Right lung (tissue), 5 donors: Measurements from ENCODE around the gene ASCC1. TPM values are rescaled to one million over a fixed set of nuclear protein-coding genes. Genes with fewer than 3 reads are reported as not detected.
"Not testable (repeated sequence)": the region's sequence is repeated elsewhere in the genome, so short reads cannot be mapped to it uniquely, and the experiment has no call there.

ENCODE experiments used
- DNase-seq, 2 donors: peaks; one replicate each; pipeline ENCODE4 v3.0.0-alpha.2; 2013
- polyA plus RNA-seq, 5 donors: library from polyadenylated mRNA; unstranded; fragments of 120-200 nt; gene quantifications; one replicate each; pipeline versions ENCODE4 v1.2.1 to v1.2.3, GENCODE V29; 2013; ENCODE audit warnings: inconsistent platforms in 1 of 5, low replicate concordance in 1 of 5; ENCODE audit not compliant: insufficient read length in 5 of 5, insufficient read depth in 1 of 5

The ASCC1 gene
- polyA plus RNA-seq, 5 donors = 32.3 to 46.1 (median 40.9) TPM

DNA sequence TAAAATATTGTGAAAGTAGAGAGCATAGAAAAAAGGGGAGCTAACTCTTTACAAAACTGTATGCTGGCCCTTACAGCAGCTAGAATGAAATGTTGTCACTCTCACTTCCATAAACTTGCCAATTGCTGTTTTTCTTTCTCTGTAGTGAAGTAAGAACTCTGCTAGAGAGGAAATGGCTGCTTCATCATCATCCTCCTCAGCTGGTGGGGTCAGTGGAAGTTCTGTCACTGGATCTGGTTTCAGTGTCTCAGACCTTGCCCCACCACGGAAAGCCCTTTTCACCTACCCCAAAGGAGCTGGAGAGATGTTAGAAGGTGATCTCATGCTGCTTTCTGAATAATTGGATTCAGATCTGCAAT lies 7.6 kb upstream of the ASCC1 start:
- DNase-seq = no peak

DNA sequence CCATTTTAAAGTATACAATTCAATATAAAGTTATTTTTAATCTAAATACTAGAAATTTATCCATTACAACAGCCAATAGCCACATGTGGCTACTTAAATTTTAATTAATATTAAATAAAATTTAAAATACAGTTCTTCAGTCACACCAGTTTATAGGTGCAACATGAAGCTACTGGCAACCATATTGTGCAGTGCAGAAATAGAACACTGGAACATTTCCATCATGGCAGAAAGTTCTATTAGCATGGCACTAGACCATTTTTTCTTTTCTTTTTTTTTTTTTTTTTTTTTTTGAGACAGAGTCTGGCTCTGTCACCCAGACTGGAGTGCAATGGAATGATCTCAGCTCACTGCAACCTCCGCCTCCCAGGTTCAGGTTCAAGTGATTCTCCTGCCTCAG lies 5.2 kb upstream of the ASCC1 start:
- DNase-seq = no peak

DNA sequence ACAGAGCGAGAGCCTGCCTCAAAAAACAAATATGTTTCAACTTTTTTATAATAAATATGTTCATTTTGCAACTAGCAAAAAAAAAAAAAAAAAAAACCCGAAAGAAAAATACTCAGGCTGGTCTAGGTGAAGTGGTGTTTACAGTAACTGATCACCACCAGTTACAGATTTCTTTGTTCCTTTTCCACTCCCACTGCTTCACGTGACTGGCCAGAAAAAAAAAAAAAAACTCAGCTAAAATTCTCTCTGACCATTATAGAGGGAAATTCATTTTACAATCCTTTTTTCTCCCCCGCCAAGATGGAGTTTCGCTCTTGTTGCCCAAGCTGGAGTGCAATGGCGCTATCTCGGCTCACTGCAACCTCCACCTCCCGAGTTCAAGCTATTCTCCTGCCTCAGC lies 4.6 kb upstream of the ASCC1 start:
- DNase-seq = no peak

DNA sequence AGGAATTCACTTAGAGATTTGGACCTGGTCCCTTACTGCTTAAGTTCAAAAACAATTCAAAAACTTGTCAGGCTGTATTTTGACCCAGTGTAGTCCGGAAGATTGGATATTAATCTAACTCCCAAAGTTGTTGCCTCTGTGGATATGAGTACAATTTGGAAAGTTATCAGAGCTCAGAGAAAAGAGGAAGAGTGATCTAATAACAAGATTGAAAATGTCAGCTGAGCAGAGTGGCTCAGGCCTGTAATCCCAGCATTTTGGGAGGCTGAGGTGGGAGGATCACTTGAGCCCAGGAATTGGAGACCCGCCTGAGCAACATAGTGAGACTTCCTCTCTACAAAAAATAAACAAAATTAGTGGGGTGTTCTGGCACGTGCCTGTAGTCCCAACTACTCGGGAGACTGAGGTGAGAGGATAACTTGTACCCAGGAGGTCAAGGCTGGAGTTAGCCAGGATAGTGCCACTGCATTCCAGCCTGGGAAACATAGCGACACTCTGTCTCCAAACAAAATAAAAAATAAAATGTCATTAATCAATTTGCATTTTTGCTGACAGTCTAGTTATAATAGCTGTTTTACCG lies 3.2 kb upstream of the ASCC1 start:
- no peak for DNase-seq

DNA sequence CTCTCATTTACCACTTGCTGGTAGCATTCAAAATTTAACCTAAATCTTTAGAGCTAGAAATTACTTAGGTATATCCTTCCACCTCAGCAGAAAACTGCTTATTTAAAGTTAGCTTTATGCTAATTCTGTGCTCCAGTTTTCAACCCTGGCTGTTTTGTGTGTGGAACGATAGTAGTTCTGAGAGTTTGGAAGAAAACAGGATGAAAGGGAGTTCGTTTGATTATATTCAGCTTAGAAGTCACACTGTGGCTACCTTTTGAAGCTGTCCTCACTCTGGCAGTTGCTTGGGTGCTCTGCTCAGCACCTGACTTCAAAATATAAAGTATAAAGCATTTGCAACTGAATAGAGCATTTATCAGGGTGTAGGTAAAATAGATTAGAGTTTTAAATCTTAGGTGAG lies 2.6 kb upstream of the ASCC1 start:
- no peak for DNase-seq

DNA sequence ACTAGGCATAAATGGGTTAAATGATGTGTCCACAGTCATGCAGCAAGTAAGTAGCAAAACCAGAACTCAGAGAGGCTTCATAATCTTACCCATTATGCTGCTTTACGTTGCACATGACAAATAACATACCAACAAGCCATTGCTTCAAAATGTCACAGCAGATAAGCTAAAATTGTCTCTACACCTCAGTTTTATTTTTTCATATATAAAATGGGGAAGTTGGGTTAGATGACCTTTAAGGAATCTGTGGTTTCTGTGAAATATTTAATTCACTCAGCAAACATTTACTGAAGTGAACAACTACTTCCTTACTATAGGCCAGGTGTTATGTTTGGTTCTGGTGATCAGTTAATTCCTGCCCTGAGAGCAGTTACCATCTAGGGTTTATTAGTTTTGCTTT lies 2.2 kb upstream of the ASCC1 start:
- DNase-seq = no peak

DNA sequence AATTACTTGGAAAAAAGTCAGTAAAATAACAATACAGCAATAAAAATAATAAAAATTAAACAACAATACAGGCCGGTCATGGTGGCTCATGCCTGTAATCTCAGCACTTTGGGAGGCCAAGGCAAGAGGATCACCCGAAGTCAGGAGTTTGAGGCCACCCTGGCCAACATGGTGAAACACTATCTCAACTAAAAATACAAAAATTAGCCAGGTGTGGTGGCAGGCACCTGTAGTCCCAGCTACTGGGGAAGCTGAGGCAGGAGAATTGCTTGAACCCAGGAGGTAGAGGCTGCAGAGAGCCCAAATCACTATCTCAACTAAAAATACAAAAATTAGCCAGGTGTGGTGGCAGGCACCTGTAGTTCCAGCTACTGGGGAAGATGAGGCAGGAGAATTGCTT lies 4.2 kb downstream of the ASCC1 start:
- not testable (repeated sequence) for DNase-seq

DNA sequence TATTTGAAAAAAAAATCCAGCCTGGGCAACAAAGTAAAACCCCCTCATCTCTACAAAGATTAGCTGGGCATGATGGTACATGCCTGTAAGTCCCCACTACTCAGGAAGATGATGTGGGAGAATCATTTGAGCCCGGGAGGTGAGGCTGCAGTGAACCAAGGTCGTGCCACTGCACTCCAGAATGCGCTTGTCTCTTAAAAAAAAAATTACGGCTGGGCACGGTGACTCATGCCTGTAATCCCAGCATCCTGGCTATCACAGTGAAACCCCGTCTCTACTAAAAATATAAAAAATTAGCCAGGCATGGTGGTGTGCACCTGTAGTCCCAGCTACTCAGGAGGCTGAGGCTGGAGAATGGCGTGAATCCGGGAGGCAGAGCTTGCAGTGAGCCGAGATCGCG lies 4.7 kb downstream of the ASCC1 start:
- not testable (repeated sequence) for DNase-seq

DNA sequence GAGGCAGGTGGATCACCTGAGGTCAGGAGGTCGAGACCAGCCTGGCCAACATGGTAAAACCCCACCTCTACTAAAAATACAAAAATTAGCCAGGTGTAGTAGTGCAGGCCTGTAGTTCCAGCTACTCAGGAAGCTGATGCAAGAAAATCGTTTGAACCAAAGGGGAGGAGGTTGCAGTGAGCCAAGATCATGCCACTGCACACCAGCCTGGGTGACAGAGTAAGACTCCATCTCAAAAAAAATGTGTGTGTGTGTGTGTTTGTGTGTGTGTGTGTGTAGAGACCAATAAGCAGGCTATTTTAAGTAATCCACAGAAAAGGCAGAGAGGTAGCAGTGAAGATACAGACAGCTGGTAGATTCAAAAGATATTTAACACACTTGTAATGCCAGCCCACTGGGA lies 7.5 kb downstream of the ASCC1 start:
- not testable (repeated sequence) for DNase-seq

DNA sequence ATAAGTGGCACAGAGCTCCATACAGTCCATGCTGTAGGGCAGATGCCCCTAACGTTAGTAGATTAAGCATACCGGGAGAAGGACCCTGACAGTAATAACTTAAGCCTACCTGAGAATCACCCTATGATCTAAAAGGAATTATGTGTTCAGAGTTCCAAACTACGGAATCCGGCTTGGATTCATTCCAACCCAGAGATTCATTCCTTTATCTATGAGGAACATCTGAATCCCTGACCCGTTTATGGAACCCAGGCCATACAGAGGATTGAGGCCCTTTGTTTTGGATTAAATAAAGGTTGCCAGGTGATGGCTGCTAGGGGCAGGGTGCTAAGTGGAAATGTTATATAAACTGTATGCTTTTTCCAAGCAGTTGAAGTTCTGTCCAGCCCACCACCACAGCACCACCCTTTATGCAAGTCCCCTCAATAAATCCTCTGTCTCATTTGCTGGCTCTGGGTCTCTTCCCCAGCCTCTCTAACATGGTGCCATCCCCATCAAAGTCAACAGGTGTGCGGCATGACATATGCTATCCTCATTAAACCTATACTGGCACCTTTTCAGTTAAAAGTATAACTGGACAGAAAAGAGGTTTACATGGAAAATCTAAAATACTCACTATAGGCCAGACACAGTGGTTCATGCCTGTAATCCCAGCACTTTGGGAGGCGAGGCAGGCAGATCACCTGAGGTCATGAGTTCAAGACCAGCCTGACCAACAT lies 9.4 kb downstream of the ASCC1 start:
- DNase-seq = no peak

DNA sequence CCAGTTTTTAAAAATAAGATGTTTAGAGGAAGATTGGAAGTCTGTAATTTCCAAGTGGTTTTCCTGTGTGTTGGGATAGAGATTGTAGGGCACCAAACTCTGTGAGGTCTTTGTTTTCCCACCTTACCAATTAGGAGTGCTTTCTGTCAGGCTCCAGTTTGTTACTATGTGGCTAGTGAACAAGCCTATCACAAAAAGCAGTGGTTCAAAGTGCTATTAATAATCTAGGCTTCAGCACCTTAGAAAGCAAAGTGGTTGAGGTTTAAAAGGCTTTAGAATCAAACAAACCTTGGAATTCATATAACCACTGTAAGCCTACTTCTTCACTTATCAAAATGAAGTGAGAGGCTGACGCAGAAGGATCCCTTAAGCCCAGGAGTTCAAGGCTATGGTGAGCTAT lies 11.4 kb downstream of the ASCC1 start:
- no peak for DNase-seq

DNA sequence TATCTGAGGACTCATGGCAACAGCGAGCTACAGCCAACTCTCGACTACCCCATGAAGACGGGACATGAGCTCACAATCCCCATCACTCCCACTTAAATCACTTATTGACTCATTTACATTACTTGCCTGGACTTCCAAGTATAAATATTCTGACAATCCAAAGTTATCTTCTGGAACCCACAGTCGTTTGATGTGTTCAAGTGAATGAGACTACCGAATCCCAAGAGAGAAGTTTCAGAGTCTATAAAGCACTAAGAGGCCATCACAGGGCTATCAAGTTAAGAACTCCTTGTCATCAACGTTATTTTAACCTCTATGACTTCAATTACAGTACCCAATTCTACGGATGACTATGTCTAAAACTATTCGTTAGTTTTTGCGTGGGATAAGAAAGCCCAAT lies 11.8 kb downstream of the ASCC1 start:
- no peak for DNase-seq

DNA sequence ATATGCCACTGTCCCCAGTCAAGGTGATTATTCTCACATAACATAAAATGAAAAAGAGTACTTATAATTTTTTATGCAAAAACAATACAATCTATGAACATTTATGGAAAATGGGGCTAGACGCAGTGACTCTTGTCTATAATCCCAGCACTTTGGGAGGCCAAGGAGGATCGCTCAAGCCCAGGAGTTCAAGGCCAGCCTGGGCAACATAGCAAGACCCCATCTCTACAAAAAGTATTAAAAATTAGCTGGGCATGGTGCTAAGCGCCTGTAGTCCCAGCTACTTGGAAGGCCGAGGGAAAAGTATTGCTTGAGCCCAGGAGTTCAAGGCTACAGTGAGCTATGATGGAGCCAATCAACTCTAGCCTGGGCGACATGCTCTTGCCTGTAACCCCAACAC lies 14.8 kb downstream of the ASCC1 start:
- no peak for DNase-seq

DNA sequence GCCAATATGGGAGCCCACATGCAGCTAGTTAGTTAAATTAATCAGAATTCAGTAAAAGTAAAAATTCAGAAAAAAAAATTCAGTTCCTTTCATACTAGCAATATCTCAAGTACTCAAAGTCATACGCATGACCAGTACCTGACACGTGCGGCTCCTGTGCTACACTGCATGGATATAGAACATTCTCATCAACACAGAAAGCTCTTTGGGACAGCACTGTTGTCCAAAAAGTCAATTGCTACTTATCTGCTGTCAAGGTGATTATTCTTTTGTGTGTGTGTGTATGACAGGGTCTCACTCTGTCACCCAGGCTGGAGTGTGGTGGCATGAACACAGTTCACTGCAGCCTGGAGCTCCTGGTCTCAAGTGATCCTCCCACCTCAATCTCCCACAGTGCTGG lies 15.2 kb downstream of the ASCC1 start:
- DNase-seq = no peak

DNA sequence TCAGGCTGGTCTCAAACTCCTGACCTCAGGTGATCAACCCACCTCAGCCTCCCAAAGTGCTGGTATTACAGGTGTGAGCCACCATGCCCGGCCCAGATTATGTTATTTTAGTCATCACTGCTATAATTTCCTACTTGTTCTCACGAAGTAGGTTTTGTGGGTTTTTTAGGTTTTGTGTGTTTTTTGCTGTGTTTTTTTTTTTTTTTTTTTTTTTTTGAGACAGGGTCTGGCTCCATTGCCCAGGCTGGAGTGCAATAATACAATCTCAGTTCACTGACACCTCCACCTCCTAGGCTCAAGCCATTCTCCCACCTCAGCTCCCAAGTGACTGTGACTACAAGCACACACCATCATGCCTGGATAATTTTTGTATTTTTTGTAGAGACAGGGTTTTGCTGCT lies 21.1 kb downstream of the ASCC1 start:
- DNase-seq = no peak

DNA sequence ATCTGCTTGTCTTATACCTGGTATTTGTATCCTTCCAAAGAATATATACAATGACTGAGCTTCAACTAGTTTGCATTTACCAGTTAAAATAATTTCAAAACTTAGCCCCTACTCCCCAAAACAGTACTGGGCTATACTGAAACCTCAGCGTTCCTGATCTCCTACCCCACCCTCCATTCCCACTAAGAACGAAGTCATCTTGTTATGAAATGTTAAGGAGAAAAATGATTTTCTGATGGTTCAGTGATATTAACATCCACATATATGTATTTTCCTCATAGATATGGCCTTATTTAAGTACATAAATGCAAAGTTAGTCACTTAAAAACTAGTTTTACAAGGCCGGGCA lies 29.1 kb downstream of the ASCC1 start:
- DNase-seq = no peak

DNA sequence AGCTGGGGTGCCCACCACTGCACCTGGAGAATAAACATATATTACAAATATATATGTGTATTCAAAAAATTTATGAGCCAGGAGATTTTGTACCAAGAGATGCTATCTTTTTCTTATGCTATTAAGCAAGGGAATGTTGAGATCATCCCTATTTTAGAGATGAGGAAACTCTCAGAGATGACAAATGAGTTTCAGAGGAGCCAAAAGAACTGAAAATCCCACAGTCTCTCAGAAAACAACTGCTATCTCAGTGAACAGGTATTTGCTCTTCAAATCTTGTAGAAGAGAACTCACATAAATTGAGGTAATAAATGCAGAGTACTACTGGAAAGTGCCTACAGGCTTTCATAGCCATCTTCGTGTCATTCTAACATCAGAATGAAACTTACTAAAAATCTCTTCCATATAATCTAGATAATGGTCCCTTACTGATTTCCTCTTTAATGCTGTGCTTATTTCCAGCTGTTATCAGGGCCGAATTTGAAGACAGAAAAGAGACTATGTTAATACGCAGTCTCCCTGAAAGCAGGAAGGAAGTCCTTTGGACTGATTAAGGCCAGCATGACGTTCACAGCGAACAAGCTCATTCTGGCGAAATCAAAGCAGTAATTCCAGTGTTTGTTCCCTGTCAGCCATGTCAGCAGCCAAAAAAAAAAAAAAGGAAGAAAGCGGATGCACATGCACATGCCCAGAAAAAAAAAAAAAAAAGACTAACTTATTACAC lies 29.7 kb downstream of the ASCC1 start:
- DNase-seq = peak; percentile 38 to 48

DNA sequence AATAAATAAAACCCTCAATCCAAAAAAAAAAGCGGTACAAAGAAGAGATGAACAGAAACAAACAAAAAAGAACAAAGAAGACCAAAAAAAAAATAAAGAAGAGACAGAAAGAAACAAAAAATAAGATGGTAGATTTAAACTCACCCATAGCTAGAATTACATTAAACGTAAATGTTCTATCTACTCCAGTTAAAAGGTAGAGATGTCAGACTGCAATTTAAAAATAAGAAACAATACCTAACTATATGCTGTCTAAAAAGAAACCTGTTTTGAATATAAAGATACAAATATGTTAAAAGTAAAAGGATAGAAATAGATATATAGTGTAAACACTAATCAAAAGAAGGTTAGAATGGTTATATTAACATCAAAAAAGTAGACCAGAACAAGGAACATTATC lies 31.9 kb downstream of the ASCC1 start:
- DNase-seq = no peak

DNA sequence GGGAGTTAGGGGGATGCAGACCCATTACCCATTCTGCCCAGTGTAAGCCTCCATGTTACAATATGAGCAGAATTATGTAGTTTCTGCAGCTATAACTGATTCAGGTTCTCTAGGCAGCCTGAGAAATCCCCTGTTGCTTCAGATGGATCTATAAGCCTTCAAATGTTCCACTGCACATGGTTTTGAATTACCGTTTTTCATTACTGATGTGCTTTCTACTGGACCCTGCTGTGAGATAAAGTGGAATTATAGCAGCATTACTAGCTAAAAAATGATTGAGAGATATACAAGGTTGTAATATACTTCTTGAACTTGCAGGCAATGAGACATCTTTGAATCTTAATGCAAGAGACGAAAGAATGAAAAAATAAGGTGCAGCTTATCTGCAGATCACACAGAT lies 38.6 kb downstream of the ASCC1 start:
- no peak for DNase-seq

DNA sequence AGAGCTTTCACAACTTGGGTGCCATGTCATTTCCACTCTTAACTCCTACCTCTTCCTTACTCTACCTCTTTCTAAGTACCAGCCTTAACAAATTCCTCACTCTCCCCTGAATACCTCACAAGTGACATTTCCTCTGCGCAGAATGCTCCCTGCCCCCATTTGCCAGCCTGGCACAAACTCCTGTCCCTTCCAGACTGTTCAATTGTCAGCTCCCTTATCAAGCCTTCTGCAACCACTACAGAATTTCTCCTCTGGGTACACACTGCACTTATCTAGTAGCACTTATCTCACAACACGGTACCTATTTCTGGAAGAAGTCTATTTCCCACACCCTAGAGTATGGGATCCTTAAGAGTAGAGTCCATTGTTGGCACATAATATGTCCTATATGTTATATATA lies 39.4 kb downstream of the ASCC1 start:
- no peak for DNase-seq

DNA sequence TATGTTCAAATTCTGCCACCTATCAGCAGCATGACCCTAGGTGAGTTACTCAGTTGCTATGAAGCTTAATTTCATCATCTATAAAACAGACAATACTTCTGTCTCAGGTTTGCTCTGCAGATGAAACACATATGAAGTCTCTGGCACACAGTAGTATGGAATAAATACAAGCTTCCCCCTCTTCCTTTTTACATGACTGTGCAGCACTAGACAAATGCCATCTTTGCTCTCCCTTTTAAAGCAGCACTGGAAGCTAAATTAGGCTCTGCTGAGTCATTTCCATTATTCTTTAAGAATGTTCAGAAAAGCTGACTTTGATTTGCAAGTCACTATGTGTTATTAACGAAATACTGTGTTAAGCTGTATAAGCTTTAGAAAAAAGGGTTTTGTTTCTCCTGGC lies 40.9 kb downstream of the ASCC1 start:
- DNase-seq = no peak

DNA sequence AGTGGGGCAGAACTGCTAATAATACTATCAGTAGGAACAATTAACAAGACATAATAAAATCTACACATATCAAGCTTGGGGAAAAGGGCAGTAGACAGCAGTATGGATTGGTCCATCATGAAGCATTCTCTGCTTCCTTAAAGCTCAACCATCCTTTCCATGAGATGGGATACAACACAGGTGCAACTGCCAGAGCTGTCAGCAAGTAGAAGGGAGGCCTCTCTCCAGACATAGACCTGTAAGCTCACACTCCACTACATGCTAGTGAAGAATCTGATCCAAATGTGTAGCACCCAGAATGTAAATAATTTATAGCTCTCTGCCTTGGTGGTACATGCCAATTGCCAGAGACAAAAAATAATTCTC lies 41.8 kb downstream of the ASCC1 start:
- no peak for DNase-seq

DNA sequence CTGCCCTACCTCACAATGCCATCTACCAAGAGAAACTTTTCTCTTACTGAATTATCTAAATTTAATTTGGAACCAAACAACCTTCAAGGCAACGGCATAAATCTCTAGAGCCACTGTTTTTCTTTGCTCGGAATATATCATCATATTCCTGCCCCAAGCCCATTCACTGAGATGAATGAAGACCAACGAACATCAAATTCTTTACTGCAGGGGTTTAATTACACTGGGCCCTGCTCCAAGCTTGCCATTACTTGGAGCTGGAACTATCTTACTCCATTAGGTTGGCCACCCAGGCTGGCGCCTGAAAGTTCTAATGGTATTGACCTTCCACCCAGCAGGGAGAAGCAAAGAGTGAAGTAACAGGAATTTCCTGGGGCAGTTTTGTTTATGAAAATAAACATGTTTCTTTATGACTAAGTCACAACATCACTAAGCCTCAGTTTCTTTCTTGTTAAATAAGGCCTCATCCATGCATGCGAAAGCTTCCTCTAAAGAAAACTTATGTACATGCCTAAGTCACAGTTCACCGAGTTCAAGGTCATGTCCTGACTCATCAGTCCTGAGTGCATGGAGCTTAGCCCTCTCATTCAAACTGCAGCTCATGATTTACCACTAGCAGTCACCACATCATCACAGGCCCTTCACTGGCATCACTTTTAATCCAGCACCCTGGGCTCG lies 42.3 kb downstream of the ASCC1 start:
- no peak for DNase-seq
